Common myeloid progenitor, CD34-positive (primary cell): ENCODE measurements around the gene ZMYND8.

Source experiments
- CTCF ChIA-PET: fragments of 350-600 bp; sonication (Branson Sonifier 250); formaldehyde crosslinking; loops from one replicate; lab custom pipeline; 2021; ENCODE audit warnings: antibody characterized with exemption; lab: Charles Lee
- POLR2A ChIA-PET: fragments of 350-600 bp; sonication (Branson Sonifier 250); formaldehyde crosslinking; loops from one replicate; lab custom pipeline; 2021; ENCODE audit warnings: antibody characterized with exemption; lab: Charles Lee
- DNase-seq, 3 donors: peaks; one replicate each; pipeline versions ENCODE4 v3.0.0 to v3.0.0-alpha.2; 2013
- H3K27ac ChIP-seq, 2 experiments: 1 replicate in 1 of 2; 2 replicates in 1 of 2; pipeline ENCODE4 v1.7.0; 2013; ENCODE audit warnings: inconsistent platforms in 2 of 2, low read length in 2 of 2, mild to moderate bottlenecking in 2 of 2, low read depth in 1 of 2, moderate library complexity in 1 of 2; ENCODE audit not compliant: severe bottlenecking in 2 of 2, insufficient read depth in 1 of 2, poor library complexity in 1 of 2
- H3K27me3 ChIP-seq, 5 experiments: replicated peaks in 2 of 5; 1 replicate in 3 of 5; 2 replicates in 2 of 5; pipeline versions ENCODE4 v1.6.1 to v1.7.0; 2013; ENCODE audit warnings: low read length in 4 of 5, mild to moderate bottlenecking in 2 of 5, moderate library complexity in 2 of 5, inconsistent platforms in 1 of 5; ENCODE audit not compliant: insufficient read depth in 5 of 5, control insufficient read depth in 4 of 5
- H3K36me3 ChIP-seq, 4 experiments: 1 replicate in 2 of 4; 2 replicates in 2 of 4; pipeline versions ENCODE4 v1.6.1 to v1.7.0; 2013; ENCODE audit warnings: low read length in 3 of 4, control low read depth in 1 of 4, mild to moderate bottlenecking in 1 of 4; ENCODE audit not compliant: control insufficient read depth in 4 of 4, insufficient read depth in 4 of 4
- H3K4me1 ChIP-seq, 4 experiments: 1 replicate in 3 of 4; 2 replicates in 1 of 4; pipeline versions ENCODE4 v1.6.1 to v1.7.1; 2013; ENCODE audit warnings: low read length in 3 of 4, mild to moderate bottlenecking in 3 of 4, control low read depth in 1 of 4, inconsistent platforms in 1 of 4, moderate library complexity in 1 of 4; ENCODE audit not compliant: control insufficient read depth in 4 of 4, insufficient read depth in 4 of 4; ENCODE audit errors: control extremely low read depth in 1 of 4
- H3K4me3 ChIP-seq, 7 experiments: 1 replicate in 4 of 7; 2 replicates in 3 of 7; pipeline versions ENCODE4 v1.5.1 to v1.7.0; 2013; ENCODE audit warnings: mild to moderate bottlenecking in 7 of 7, low read length in 6 of 7, moderate library complexity in 6 of 7, inconsistent platforms in 2 of 7, low read depth in 2 of 7, control low read depth in 1 of 7; ENCODE audit not compliant: insufficient read depth in 4 of 7, control insufficient read depth in 1 of 7; ENCODE audit errors: extremely low read depth in 1 of 7
- H3K9me3 ChIP-seq, 5 experiments: 1 replicate in 4 of 5; 2 replicates in 1 of 5; pipeline versions ENCODE4 v1.6.1 to v1.7.1; 2013; ENCODE audit warnings: low read length in 4 of 5, mild to moderate bottlenecking in 2 of 5, inconsistent platforms in 1 of 5, low read depth in 1 of 5, moderate library complexity in 1 of 5; ENCODE audit not compliant: control insufficient read depth in 4 of 5, insufficient read depth in 2 of 5; ENCODE audit errors: control extremely low read depth in 1 of 5
- WGBS: methylation state at CpG from one replicate; pipeline ENCODE4 v1.1.5; 2013; ENCODE audit not compliant: insufficient coverage; 5-methylcytosine and 5-hydroxymethylcytosine counted together

The ZMYND8 gene

GRCh38 chr20:47304287-47304686 is 52.2 kb downstream of the ZMYND8 start:
- WGBS, result 83% methylated on average over 1 of the region's 3 CpGs
- Histone ChIP-seq H3K36me3 (peaks cover 9 to 69% (median 34%) of the 10 kb centered on the region in 4 experiments), H3K4me1 (peaks cover 0 to 26% (median 11%) of the 10 kb centered on the region in 4 experiments), H3K27ac (peak overlapping the region; percentile 29 to 70), H3K9me3 (no peaks in the 10 kb centered on the region), H3K27me3 (no peaks in the 10 kb centered on the region), H3K4me3 (no peak overlapping the region)
- ChIA-PET POLR2A (interaction anchor here (0.6 to 1.7 kb wide), 3 partner anchors 13 to 55 kb away, joined by 3 to 6 read pairs (median 4); no protein-coding TSS in a partner anchor), CTCF (interaction anchor here (0.7 to 3.3 kb wide), 9 partner anchors 12 to 80 kb away, joined by 3 to 31 read pairs (median 4); no protein-coding TSS in a partner anchor)
- DNase-seq, result peak in 2 of 3 donors; percentile 31 to 44

GRCh38 chr20:47303736-47304135 is 52.8 kb downstream of the ZMYND8 start:
- peak overlapping the region; percentile 29 to 70 for H3K27ac ChIP-seq
- H3K4me3 ChIP-seq, result peak overlapping the region in 1 of 7 experiments; percentile 19
- POLR2A ChIA-PET, result interaction anchor here (0.6 to 1.7 kb wide), 3 partner anchors 13 to 56 kb away, joined by 3 to 6 read pairs (median 4); no protein-coding TSS in a partner anchor
- H3K36me3 ChIP-seq, result peaks cover 7 to 69% (median 32%) of the 10 kb centered on the region in 4 experiments
- WGBS, result 30% methylated on average over 2 of the region's 2 CpGs
- CTCF ChIA-PET, result interaction anchor here (0.6 to 3.3 kb wide), 10 partner anchors 8 to 80 kb away, joined by 3 to 31 read pairs (median 4); no protein-coding TSS in a partner anchor
- H3K9me3 ChIP-seq, result no peaks in the 10 kb centered on the region
- no peak for DNase-seq
- H3K4me1 ChIP-seq, result peaks cover 0 to 26% (median 11%) of the 10 kb centered on the region in 4 experiments
- no peaks in the 10 kb centered on the region for H3K27me3 ChIP-seq

- ChIA-PET CTCF (interaction anchor here (3.6 kb wide), 1 partner anchor 84 kb away, joined by 22 read pairs; no protein-coding TSS in a partner anchor), POLR2A (no interaction called here)
- H3K27ac ChIP-seq, result no peak overlapping the region
- no peaks in the 10 kb centered on the region for H3K27me3 ChIP-seq
- H3K4me1 ChIP-seq, result peaks cover 0 to 26% (median 11%) of the 10 kb centered on the region in 4 experiments
- DNase-seq, result no peak
- WGBS, result no CpG with 5 or more reads among the region's 4 CpGs
- H3K4me3 ChIP-seq, result no peak overlapping the region
- H3K9me3 ChIP-seq, result no peaks in the 10 kb centered on the region
- H3K36me3 ChIP-seq, result peaks cover 18 to 79% (median 47%) of the 10 kb centered on the region in 4 experiments
These were observed 56.4 kb downstream of the ZMYND8 start for GRCh38 chr20:47300071-47300470.

GRCh38 chr20:47298624-47299023 is 57.9 kb downstream of the ZMYND8 start:
- Histone ChIP-seq H3K4me3 (no peak overlapping the region), H3K27me3 (no peaks in the 10 kb centered on the region), H3K9me3 (no peaks in the 10 kb centered on the region), H3K27ac (peak overlapping the region in 1 of 2 experiments; percentile 21), H3K4me1 (peaks cover 0 to 11% (median 4%) of the 10 kb centered on the region in 4 experiments), H3K36me3 (peaks cover 23 to 77% (median 57%) of the 10 kb centered on the region in 4 experiments)
- POLR2A ChIA-PET, result interaction anchor here (0.6 kb wide), 1 partner anchor 11 kb away, joined by 4 read pairs; no protein-coding TSS in a partner anchor
- DNase-seq, result no peak
- CTCF ChIA-PET, result interaction anchor here (3.6 kb wide), 1 partner anchor 85 kb away, joined by 22 read pairs; no protein-coding TSS in a partner anchor
- 98% methylated on average over 4 of the region's 8 CpGs for WGBS

- ChIA-PET POLR2A (no interaction called here), CTCF (interaction anchor here (0.6 to 3.9 kb wide), 8 partner anchors 11 to 93 kb away, joined by 3 to 37 read pairs (median 6); no protein-coding TSS in a partner anchor)
- Histone ChIP-seq H3K36me3 (peaks cover 23 to 76% (median 59%) of the 10 kb centered on the region in 4 experiments), H3K4me1 (peaks cover 0 to 3% (median 0%) of the 10 kb centered on the region in 4 experiments), H3K27ac (no peak overlapping the region), H3K27me3 (no peaks in the 10 kb centered on the region), H3K4me3 (no peak overlapping the region), H3K9me3 (no peaks in the 10 kb centered on the region)
- WGBS, result 96% methylated on average over 4 of the region's 4 CpGs
- no peak for DNase-seq
These were observed 58.8 kb downstream of the ZMYND8 start for GRCh38 chr20:47297746-47298145.

GRCh38 chr20:47296950-47297349 is 59.5 kb downstream of the ZMYND8 start:
- Histone ChIP-seq H3K36me3 (peaks cover 23 to 81% (median 60%) of the 10 kb centered on the region in 4 experiments), H3K4me3 (no peak overlapping the region), H3K27ac (no peak overlapping the region), H3K4me1 (no peaks in the 10 kb centered on the region), H3K27me3 (no peaks in the 10 kb centered on the region), H3K9me3 (no peaks in the 10 kb centered on the region)
- DNase-seq, result peak in 2 of 3 donors; percentile 39 to 44
- POLR2A ChIA-PET, result no interaction called here
- CTCF ChIA-PET, result interaction anchor here (0.6 to 3.9 kb wide), 10 partner anchors 10 to 95 kb away, joined by 3 to 37 read pairs (median 4); no protein-coding TSS in a partner anchor
- WGBS, result 98% methylated on average over 6 of the region's 6 CpGs

GRCh38 chr20:47295921-47296426 is 60.5 kb downstream of the ZMYND8 start:
- Histone ChIP-seq H3K36me3 (peaks cover 28 to 81% (median 64%) of the 10 kb centered on the region in 4 experiments), H3K27me3 (no peaks in the 10 kb centered on the region), H3K4me3 (no peak overlapping the region), H3K9me3 (no peaks in the 10 kb centered on the region), H3K27ac (no peak overlapping the region), H3K4me1 (no peaks in the 10 kb centered on the region)
- ChIA-PET CTCF (interaction anchor here (0.7 to 3.9 kb wide), 7 partner anchors 9 to 94 kb away, joined by 3 to 37 read pairs (median 5); no protein-coding TSS in a partner anchor), POLR2A (no interaction called here)
- DNase-seq, result no peak
- 92% methylated on average over 6 of the region's 6 CpGs for WGBS
